Aorta (tissue), 5 donors: ENCODE measurements around the gene TWNK. TPM values are rescaled to one million over a fixed set of nuclear protein-coding genes. Genes with fewer than 3 reads are reported as not detected.
"Not testable (repeated sequence)": the region's sequence is repeated elsewhere in the genome, so short reads cannot be mapped to it uniquely, and the experiment has no call there.

Experiments used
- ATAC-seq: fragments of 200-7000 bp; cut with Tn5 transposase; one replicate; pipeline ENCODE4 v1.9.1; 2022; ENCODE audit warnings: moderate library complexity; ENCODE audit not compliant: low FRiP score
- DNase-seq, 2 donors: peaks; one replicate each; pipeline ENCODE4 v3.0.0-alpha.2; 2020
- H3K27ac ChIP-seq, 2 donors: one replicate each; pipeline ENCODE4 v1.5.1; 2013; ENCODE audit warnings: low read length in 2 of 2, mild to moderate bottlenecking in 2 of 2, moderate library complexity in 2 of 2, control low read depth in 1 of 2, inconsistent platforms in 1 of 2, low read depth in 1 of 2
- H3K27me3 ChIP-seq, 2 donors: one replicate each; pipeline ENCODE4 v1.6.1; 2013; ENCODE audit warnings: control low read depth in 1 of 2, low read length in 1 of 2, mild to moderate bottlenecking in 1 of 2, moderate library complexity in 1 of 2; ENCODE audit not compliant: insufficient read depth in 2 of 2, control insufficient read depth in 1 of 2
- H3K36me3 ChIP-seq, 2 donors: one replicate each; pipeline ENCODE4 v1.6.1; 2013; ENCODE audit warnings: control low read depth in 1 of 2, low read length in 1 of 2, mild to moderate bottlenecking in 1 of 2; ENCODE audit not compliant: insufficient read depth in 2 of 2, control insufficient read depth in 1 of 2
- H3K4me1 ChIP-seq, 2 donors: one replicate each; pipeline ENCODE4 v1.6.1; 2013; ENCODE audit warnings: low read length in 2 of 2, control low read depth in 1 of 2, mild to moderate bottlenecking in 1 of 2, moderate library complexity in 1 of 2; ENCODE audit not compliant: insufficient read depth in 2 of 2, control insufficient read depth in 1 of 2
- H3K4me3 ChIP-seq, 2 donors: one replicate each; pipeline ENCODE4 v1.5.1; 2013; ENCODE audit warnings: low read length in 2 of 2, control low read depth in 1 of 2, mild to moderate bottlenecking in 1 of 2
- H3K9me3 ChIP-seq: one replicate; pipeline ENCODE4 v1.6.1; 2013; ENCODE audit warnings: mild to moderate bottlenecking, low read length; ENCODE audit not compliant: control insufficient read depth
- whole genome bisulfite sequencing, 2 donors: extraction: QIAGEN DNeasy Blood & Tissue Kit; methylation state at CpG; one replicate each; pipeline ENCODE4 v1.1.7; 2013; 5-methylcytosine and 5-hydroxymethylcytosine counted together
- intact Hi-C, 2 donors: fragments of 100-400 bp; cut with DNase I; formaldehyde crosslinking; loops; one replicate each; pipeline versions ENCODE4 v1.14.2 to v1.15.0; 2022
- polyA plus RNA-seq, 2 donors: library from polyadenylated mRNA; stranded (reverse); fragments of 200-250 nt; gene quantifications; one replicate each; pipeline ENCODE4 v1.2.3, GENCODE V29; 2013
- total RNA-seq, 2 donors: library from RNA; stranded (reverse); fragmentation: NEBNext Ultra II Directional; extraction: Animal tissue kit (Norgen Biotek cat#: 25700); gene quantifications; one replicate each; pipeline ENCODE4 v1.2.1, GENCODE V29; 2021
- donor health status: healthy with polysubstance abuse.
- donor health status: Bipolar disorder and iron deficiency.
- donor health status: DM: no; HTN: no; CAD: no.
- donor health status: DM: no; HTN: no; CAD: no.
- donor health status: DM: yes; HTN: yes; CAD: no.

TWNK gene
- total and polyA plus RNA-seq, 4 donors = 3.0 to 5.7 (median 4.6) TPM

- not testable (repeated sequence) for H3K27ac ChIP-seq, H3K27me3 ChIP-seq, DNase-seq, H3K4me1 ChIP-seq, ATAC-seq, H3K9me3 ChIP-seq, H3K4me3 ChIP-seq
- peaks cover 7 to 13% of the 10 kb centered on the region in 2 donors for H3K36me3 ChIP-seq
- 86 to 91% methylated on average over 4 of the region's 4 CpGs for WGBS, 2 donors
- intact Hi-C loops = loop anchor here in 1 of 2 donors (5.0 kb wide), 3 partner anchors 33 to 122 kb away; partner anchors contain the start of genes LZTS2 and SLF2
Observed at GRCh38 chr10:101034404-101034803, 47.1 kb downstream of the TWNK start.

GRCh38 chr10:101035314-101035713 is 48.0 kb downstream of the TWNK start:
- H3K4me3 ChIP-seq = no peak overlapping the region
- H3K9me3 ChIP-seq = no peaks in the 10 kb centered on the region
- H3K27ac ChIP-seq = no peak overlapping the region
- no peaks in the 10 kb centered on the region for H3K4me1 ChIP-seq
- DNase-seq = peak in 1 of 2 donors; percentile 32
- intact Hi-C loops = no loop called here
- H3K27me3 ChIP-seq = no peaks in the 10 kb centered on the region
- no peak for ATAC-seq
- 77 to 84% methylated on average over 7 of the region's 7 CpGs for WGBS, 2 donors
- peaks cover 7 to 13% of the 10 kb centered on the region in 2 donors for H3K36me3 ChIP-seq

GRCh38 chr10:101035916-101036702 is 48.8 kb downstream of the TWNK start:
- ATAC-seq = no peak
- 79 to 80% methylated on average over 10 of the region's 10 CpGs for WGBS, 2 donors
- no peaks in the 10 kb centered on the region for H3K27me3 ChIP-seq
- H3K4me1 ChIP-seq = no peaks in the 10 kb centered on the region
- intact Hi-C loops = no loop called here
- no peaks in the 10 kb centered on the region for H3K9me3 ChIP-seq
- no peak overlapping the region for H3K4me3 ChIP-seq
- no peak overlapping the region for H3K27ac ChIP-seq
- H3K36me3 ChIP-seq = peaks cover 7 to 13% of the 10 kb centered on the region in 2 donors
- DNase-seq = peak in 1 of 2 donors; percentile 71

GRCh38 chr10:101036726-101037125 is 49.4 kb downstream of the TWNK start:
- WGBS, 2 donors = 78 to 84% methylated on average over 7 of the region's 7 CpGs
- H3K36me3 ChIP-seq = peaks cover 7 to 13% of the 10 kb centered on the region in 2 donors
- peak in 1 of 2 donors; percentile 38 for DNase-seq
- ATAC-seq = no peak
- no peaks in the 10 kb centered on the region for H3K9me3 ChIP-seq
- no peak overlapping the region for H3K27ac ChIP-seq
- H3K27me3 ChIP-seq = no peaks in the 10 kb centered on the region
- intact Hi-C loops = no loop called here
- H3K4me3 ChIP-seq = no peak overlapping the region
- no peaks in the 10 kb centered on the region for H3K4me1 ChIP-seq

- no peak overlapping the region for H3K4me3 ChIP-seq
- no peaks in the 10 kb centered on the region for H3K4me1 ChIP-seq
- H3K36me3 ChIP-seq = peaks cover 7 to 13% of the 10 kb centered on the region in 2 donors
- DNase-seq (peak in 1 of 2 donors; percentile 51), ATAC-seq (no peak)
- no peaks in the 10 kb centered on the region for H3K9me3 ChIP-seq
- intact Hi-C loops = no loop called here
- H3K27me3 ChIP-seq = no peaks in the 10 kb centered on the region
- no peak overlapping the region for H3K27ac ChIP-seq
- 53 to 57% methylated on average over 5 of the region's 5 CpGs for WGBS, 2 donors
Observed at GRCh38 chr10:101038484-101038883, 51.1 kb downstream of the TWNK start.

GRCh38 chr10:101040061-101040460 is 52.7 kb downstream of the TWNK start:
- no peak overlapping the region for H3K27ac ChIP-seq
- H3K4me3 ChIP-seq = no peak overlapping the region
- peaks cover 7 to 13% of the 10 kb centered on the region in 2 donors for H3K36me3 ChIP-seq
- no peaks in the 10 kb centered on the region for H3K4me1 ChIP-seq
- ATAC-seq = no peak
- DNase-seq = peak in 1 of 2 donors; percentile 10
- 86 to 91% methylated on average over 3 of the region's 3 CpGs for WGBS, 2 donors
- intact Hi-C loops = loop anchor here in 1 of 2 donors (2.0 kb wide), 1 partner anchor 27 kb away; no protein-coding TSS in a partner anchor
- no peaks in the 10 kb centered on the region for H3K9me3 ChIP-seq
- no peaks in the 10 kb centered on the region for H3K27me3 ChIP-seq

GRCh38 chr10:101040851-101041250 is 53.5 kb downstream of the TWNK start:
- H3K4me3 ChIP-seq = no peak overlapping the region
- ATAC-seq (no peak), DNase-seq (no peak)
- WGBS, 2 donors = 28 to 42% methylated on average over 2 of the region's 2 CpGs
- H3K4me1 ChIP-seq = no peaks in the 10 kb centered on the region
- no peaks in the 10 kb centered on the region for H3K27me3 ChIP-seq
- no peaks in the 10 kb centered on the region for H3K9me3 ChIP-seq
- H3K36me3 ChIP-seq = peaks cover 7 to 10% of the 10 kb centered on the region in 2 donors
- H3K27ac ChIP-seq = no peak overlapping the region
- intact Hi-C loops = loop anchor here in 1 of 2 donors (2.0 kb wide), 1 partner anchor 26 kb away; no protein-coding TSS in a partner anchor

GRCh38 chr10:101041252-101041761 is 54.0 kb downstream of the TWNK start:
- H3K36me3 ChIP-seq = peaks cover 7% of the 10 kb centered on the region in 2 donors

More at GRCh38 chr10:101041252-101041761, 54.0 kb downstream of the TWNK start:
- peak; percentile 88 for ATAC-seq
- peak; percentile 85 for DNase-seq
- no peak overlapping the region for H3K4me3 ChIP-seq
- no peaks in the 10 kb centered on the region for H3K27me3 ChIP-seq
- 15 to 18% methylated on average over 6 of the region's 6 CpGs for WGBS, 2 donors
- intact Hi-C loops = loop anchor here in 1 of 2 donors (2.0 kb wide), 1 partner anchor 25 kb away; no protein-coding TSS in a partner anchor
- H3K4me1 ChIP-seq = no peaks in the 10 kb centered on the region
- H3K27ac ChIP-seq = no peak overlapping the region
- no peaks in the 10 kb centered on the region for H3K9me3 ChIP-seq
